NCI-H2196 treated with DMSO at 0.1 percent for 48 hours (cell line): ENCODE results near the gene SIRT2.
A peak's percentile ranks its signal among the peaks of the same experiment; 100 is the strongest.

Experiments
- DNase-seq: peaks from one replicate; lab custom pipeline; 2025; ENCODE audit not compliant: unreplicated experiment; lab: John Stamatoyannopoulos, UW

SIRT2 gene

GRCh38 chr19:38845374-38846024 lies 53.9 kb downstream of the SIRT2 start:
- no peak for DNase-seq

- DNase-seq, result no peak
Observed at GRCh38 chr19:38844093-38844686, 55.2 kb downstream of the SIRT2 start.

GRCh38 chr19:38843175-38843758 lies 56.2 kb downstream of the SIRT2 start:
- no peak for DNase-seq

- DNase-seq, result no peak
Observed at GRCh38 chr19:38842439-38843174, 56.8 kb downstream of the SIRT2 start.

GRCh38 chr19:38841787-38842438 lies 57.5 kb downstream of the SIRT2 start:
- no peak for DNase-seq

- DNase-seq, result no peak
Observed at GRCh38 chr19:38841180-38841766, 58.1 kb downstream of the SIRT2 start.

- no peak for DNase-seq
Observed at GRCh38 chr19:38840583-38840968, 58.8 kb downstream of the SIRT2 start.

- DNase-seq, result no peak
Observed at GRCh38 chr19:38839816-38840582, 59.4 kb downstream of the SIRT2 start.

- no peak for DNase-seq
Observed at GRCh38 chr19:38838986-38839761, 60.2 kb downstream of the SIRT2 start.

- no peak for DNase-seq
Observed at GRCh38 chr19:38838208-38838985, 61.0 kb downstream of the SIRT2 start.

GRCh38 chr19:38837656-38838121 lies 61.7 kb downstream of the SIRT2 start:
- no peak for DNase-seq

- no peak for DNase-seq
Observed at GRCh38 chr19:38836983-38837626, 62.3 kb downstream of the SIRT2 start.

GRCh38 chr19:38836159-38836982 lies 63.0 kb downstream of the SIRT2 start:
- no peak for DNase-seq

GRCh38 chr19:38834590-38834989 lies 64.8 kb downstream of the SIRT2 start:
- no peak for DNase-seq

GRCh38 chr19:38834104-38834490 lies 65.3 kb downstream of the SIRT2 start:
- DNase-seq, result no peak

GRCh38 chr19:38833092-38833425 lies 66.4 kb downstream of the SIRT2 start:
- DNase-seq, result no peak

- DNase-seq, result peak; percentile 29
Observed at GRCh38 chr19:38831142-38831605, 68.2 kb downstream of the SIRT2 start.
